CD1c-positive myeloid dendritic cell (primary cell): Measurements from ENCODE around the gene PGK1.
"Not testable (repeated sequence)": the region's sequence is repeated elsewhere in the genome, so short reads cannot be mapped to it uniquely, and the experiment has no call there.

Source experiments
- DNase-seq: peaks from one replicate; pipeline ENCODE4 v3.0.0-alpha.2; 2016; ENCODE audit errors: extremely low spot score

Gene PGK1

GRCh38 chrX:78103623-78104446 is at the start of gene PGK1:
PGK1 (plus strand) TSS chrX:78104248; CDS start chrX:78104341, 93 bp downstream.
- DNase-seq = peak; percentile 95

DNA sequence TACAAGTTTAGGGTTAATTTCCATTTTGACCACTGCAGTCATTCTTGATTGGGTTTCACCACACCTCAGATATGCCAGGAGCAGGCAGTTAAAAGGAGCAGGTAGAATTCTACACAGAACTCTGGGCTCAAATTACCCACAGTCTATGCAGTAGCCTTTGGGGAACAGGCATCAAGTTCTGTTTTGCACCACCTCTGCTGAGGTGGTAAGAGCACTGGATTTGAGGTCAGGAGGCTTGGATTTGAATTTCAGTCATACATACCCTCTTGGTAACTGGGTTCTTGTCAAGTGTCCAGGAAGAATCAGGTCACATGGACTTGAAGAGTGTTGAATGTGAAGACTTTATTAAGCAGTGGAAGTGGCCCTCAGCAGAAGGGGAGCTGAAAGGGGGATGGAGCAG is 40.4 kb upstream of the PGK1 start:
- no peak for DNase-seq

- no peak for DNase-seq
Observed at GRCh38 chrX:78064152-78064551, 39.9 kb upstream of the PGK1 start.

DNA sequence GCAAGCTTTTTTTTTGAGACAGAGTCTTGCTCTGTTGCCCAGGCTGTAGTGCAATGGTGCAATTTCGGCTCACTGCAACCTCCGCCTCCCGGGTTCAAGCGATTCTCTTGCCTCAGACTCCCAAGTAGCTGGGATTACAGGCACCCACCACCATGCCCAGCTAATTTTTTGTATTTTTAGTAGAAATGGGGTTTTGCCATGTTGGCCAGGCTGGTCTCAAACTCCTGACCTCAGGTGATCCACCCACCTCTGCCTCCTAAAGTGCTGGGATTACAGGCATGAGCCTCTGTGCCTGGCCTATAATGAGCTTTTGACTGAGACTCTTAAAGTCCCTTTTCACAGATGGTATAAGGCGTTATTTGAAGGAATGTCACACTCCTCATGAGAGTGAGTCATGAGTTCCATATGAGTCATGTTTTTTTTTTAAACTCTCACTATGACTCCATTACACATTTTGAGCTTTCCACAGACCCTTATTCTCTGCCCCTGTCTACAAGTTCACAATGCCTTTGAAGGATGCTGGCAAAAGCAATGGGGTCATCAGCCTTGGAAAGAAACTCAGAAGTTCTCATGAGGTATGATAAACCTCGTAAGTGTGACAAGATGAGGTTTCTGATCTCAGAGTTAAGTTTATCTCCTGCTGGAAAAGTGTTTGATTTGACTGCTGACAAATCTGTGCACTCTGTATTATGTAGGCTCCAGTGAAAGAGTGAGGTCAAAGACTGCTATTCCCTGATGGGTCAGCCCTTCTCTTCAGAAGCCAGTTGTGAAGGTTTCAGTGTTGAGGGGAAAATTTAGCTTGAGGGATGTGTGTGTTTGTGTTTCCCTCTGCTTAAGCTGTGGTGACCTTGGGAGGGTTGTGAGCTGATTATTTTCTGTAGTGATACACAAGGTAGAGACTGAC is 39.1 kb upstream of the PGK1 start:
- DNase-seq = peak; percentile 41

DNA sequence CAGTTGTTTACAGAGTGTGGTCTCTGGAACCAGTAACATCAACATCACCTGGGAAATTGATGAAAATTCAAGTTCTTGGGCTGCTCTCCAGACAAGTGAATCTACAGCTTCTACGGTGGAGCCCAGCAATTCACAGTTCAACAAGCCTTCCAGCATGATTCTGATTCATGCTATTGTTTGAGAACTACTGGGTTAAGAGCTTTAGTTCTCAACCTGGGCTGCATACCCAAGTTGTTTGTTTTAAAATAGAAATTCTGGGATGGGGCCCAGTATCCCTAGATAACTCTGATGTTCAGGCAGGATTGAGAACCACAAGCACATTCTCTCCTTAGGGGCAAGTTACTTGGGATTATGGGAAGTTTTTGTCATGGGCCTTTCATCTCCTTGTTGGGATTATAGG is 37.9 kb upstream of the PGK1 start:
- no peak for DNase-seq

DNA sequence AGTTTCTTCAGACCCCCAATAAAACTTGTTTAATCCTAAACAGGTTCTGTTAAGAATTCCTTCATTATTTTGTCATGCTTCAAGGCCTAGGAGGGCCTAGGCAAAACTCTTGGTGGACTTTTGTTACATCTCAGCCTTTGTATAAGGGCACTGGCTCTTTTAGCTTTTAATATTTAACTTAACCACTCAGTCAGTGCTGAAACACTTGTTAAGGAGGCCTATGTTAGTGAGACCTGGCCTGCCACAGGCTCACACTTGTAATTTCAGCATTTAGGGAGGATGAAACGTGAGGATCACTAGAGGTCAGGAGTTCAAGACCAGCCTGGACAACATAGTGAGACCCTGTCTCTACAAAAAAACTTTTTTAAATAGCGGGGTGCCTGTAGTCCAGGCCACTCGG is 32.7 kb upstream of the PGK1 start:
- DNase-seq = no peak

DNA sequence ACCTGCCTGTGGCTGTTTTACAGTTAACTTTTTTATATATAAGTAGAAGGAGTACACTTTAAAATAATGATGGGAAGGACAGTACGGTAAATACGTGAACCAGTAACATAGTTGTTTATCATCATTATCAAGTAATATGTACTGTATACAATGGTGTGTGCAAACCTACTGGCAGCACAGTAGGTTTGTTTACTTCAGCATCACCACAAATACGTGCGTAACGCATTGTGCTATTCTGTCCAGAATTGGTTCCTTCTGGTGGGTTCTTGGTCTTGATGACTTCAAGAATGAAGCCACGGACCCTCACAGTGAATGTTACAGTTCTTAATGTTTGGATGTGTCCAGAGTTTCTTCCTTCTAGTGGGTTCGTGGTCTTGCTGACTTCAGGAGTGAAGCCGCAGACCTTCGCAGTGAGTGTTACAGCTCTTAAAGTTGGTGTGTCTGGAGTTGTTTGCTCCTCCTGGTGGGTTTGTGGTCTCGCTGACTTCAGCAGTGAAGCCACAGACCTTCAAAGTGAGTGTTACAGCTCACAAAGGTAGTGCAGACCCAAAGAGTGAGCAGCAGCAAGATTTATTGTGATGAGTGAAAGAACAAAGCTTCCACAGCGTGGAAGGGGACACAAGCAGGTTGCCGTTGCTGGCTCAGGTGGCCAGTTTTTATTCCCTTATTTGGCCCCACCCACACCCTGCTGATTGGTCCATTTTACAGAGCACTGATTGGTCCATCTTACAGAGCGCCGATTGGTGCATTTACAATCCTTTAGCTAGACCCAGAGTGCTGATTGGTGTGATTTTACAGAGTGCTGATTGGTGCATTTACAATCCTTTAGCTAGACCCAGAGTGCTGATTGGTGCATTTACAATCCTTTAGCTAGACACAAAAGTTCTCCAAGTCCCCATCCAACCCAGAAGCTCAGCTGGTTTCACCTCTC is 30.6 kb upstream of the PGK1 start:
- not testable (repeated sequence) for DNase-seq

DNA sequence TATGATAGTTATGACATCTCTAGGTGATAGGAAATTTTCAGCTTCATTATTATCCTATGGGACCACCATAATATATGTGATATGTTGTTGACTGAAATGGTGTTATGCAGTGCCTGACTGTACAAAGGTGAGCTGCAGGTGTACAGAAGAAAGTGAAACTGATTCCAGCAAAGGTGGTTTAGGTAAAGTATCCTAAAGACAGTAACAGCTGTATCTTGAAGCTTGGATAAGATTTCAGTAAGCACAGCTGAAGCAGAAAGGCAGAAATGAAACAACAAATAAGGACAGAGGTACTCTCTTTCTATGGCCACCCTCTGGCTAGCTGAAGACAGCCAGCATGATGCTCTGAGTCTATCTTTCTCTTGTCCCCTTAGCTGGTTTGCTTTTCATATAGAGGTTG is 30.0 kb upstream of the PGK1 start:
- no peak for DNase-seq

GRCh38 chrX:78075787-78076389 is 28.2 kb upstream of the PGK1 start:
- DNase-seq = no peak

DNA sequence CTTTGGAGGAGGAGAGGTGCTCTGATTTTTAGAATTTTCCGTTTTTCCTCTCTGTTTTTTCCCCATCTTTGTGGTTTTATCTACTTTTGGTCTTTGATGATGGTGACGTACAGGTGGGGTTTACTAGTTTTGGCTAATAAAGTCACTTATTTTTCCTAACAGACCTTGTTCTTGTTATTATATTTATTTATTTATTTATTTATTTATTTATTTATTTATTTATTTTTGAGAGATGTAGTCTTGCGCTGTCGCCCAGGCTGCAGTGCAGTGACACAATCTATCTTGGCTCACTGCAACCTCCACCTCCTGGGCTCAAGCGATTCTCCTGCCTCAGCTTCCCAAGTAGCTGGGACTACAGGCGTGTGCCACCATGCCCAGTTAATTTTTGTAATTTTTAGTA is 22.6 kb upstream of the PGK1 start:
- DNase-seq = not testable (repeated sequence)

DNA sequence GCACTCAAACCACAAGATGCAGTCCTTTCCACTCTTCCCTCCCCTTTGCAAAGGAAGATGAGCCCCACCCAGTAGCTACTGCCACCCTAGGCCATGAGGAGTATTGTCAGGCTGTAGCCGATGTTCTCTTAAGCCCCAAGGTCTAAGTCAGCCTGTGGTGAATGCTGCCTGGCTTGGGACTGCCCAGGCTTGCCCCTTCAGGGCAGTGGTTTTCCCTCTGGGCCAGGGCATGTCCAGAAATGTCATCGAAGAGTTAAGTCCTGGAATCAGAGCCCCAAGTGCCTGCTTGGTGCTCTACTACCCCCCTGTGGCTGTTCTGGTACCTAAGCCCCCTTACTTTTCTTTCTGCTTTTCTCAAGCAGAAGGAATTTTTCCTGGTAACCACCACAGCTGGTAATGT is 11.8 kb upstream of the PGK1 start:
- DNase-seq = no peak

DNA sequence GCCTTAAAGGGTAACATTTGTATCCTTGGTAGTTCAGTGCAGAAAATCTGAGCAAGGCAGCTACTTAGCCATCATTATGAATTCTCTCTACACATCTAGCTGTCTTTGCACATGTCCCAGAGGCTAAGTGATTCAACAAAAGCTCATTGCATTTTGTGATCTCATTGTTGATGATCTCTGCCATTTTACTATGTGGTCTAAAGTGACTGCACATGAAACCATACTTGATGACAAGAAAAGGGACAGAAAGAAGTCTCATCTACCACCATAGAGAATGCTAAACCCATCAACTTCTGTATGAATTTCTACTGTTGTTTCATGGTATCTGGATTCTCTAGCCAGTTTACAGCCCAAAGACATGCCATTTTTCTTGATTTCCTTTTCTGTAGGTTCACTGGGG is 5.9 kb upstream of the PGK1 start:
- no peak for DNase-seq

GRCh38 chrX:78102091-78102490 is 2.0 kb upstream of the PGK1 start:
- DNase-seq = no peak

GRCh38 chrX:78103001-78103622 is 936 bp upstream of the PGK1 start:
- no peak for DNase-seq

GRCh38 chrX:78104447-78105176 is 564 bp downstream of the PGK1 start:
- DNase-seq = peak; percentile 68

- DNase-seq = peak; percentile 51
Observed at GRCh38 chrX:78105944-78106650, 2.0 kb downstream of the PGK1 start.

GRCh38 chrX:78106651-78106986 is 2.6 kb downstream of the PGK1 start:
- peak; percentile 21 for DNase-seq

GRCh38 chrX:78109458-78109857 is 5.4 kb downstream of the PGK1 start:
- no peak for DNase-seq

DNA sequence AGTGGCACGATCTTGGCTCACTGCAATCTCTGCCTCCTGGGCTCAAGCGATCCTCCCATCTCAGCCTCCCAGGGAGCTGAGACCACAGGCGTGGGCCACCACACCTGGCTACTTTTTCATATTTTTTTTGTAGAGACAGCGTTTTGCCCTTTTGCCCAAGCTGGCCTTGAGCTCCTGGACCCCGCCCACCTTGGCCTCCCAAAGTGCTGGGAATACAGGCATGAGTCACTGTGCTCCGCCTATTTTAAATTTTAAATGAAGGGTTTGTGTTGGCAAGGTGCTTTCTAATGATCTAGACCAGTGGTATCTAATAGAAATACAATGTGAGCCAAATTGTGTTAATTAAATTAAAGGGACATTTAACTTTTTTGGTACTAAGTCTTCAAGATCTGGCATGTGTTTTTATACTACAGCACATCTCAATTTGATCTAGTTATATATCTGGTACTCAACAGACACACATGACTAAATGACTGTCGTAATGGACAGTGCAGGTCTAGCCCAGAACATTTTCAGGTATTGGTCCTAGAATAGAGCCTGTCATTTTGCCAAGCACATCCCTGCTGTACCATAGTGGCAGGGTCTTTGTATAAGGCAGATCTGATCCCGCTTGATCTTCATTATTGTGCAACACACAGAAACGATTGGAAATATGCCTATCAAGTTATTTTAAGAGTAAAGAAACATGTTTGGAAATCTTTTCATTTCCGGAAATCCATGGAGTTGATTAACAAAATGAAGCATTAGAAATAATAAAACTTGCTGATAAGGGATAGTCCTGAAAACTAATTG is 7.3 kb downstream of the PGK1 start:
- no peak for DNase-seq
